Stimulated activated CD4-positive, alpha-beta T cell treated with anti-CD3 and anti-CD28 coated beads, Interleukin-1b, Interleukin-23, amount 100 ng/mL, for 48 hours (primary cell): ENCODE results near the gene NPHP4.

Source experiments
- DNase-seq: peaks from one replicate; pipeline ENCODE4 v3.0.0-alpha.2; 2020

Gene NPHP4

GRCh38 chr1:5947978-5948680, 44.1 kb downstream of the NPHP4 start:
- no peak for DNase-seq

- DNase-seq = no peak
Measured at GRCh38 chr1:5947071-5947821, 45.0 kb downstream of the NPHP4 start.

- DNase-seq = no peak
Measured at GRCh38 chr1:5945445-5945844, 46.8 kb downstream of the NPHP4 start.

GRCh38 chr1:5944843-5945167, 47.4 kb downstream of the NPHP4 start:
- DNase-seq = no peak

GRCh38 chr1:5944154-5944842, 47.9 kb downstream of the NPHP4 start:
- DNase-seq = no peak

GRCh38 chr1:5943343-5944124, 48.7 kb downstream of the NPHP4 start:
- DNase-seq = no peak

GRCh38 chr1:5941671-5942070, 50.6 kb downstream of the NPHP4 start:
- no peak for DNase-seq

GRCh38 chr1:5940723-5941407, 51.4 kb downstream of the NPHP4 start:
- DNase-seq = no peak

GRCh38 chr1:5939271-5940170, 52.7 kb downstream of the NPHP4 start:
- DNase-seq = no peak

GRCh38 chr1:5938101-5938646, 54.1 kb downstream of the NPHP4 start:
- no peak for DNase-seq

- DNase-seq = no peak
Measured at GRCh38 chr1:5937373-5937857, 54.8 kb downstream of the NPHP4 start.

- no peak for DNase-seq
Measured at GRCh38 chr1:5936621-5937372, 55.4 kb downstream of the NPHP4 start.

- no peak for DNase-seq
Measured at GRCh38 chr1:5936126-5936525, 56.1 kb downstream of the NPHP4 start.

- no peak for DNase-seq
Measured at GRCh38 chr1:5935026-5935425, 57.2 kb downstream of the NPHP4 start.

GRCh38 chr1:5934058-5934884, 58.0 kb downstream of the NPHP4 start:
- DNase-seq = no peak

GRCh38 chr1:5933676-5934057, 58.6 kb downstream of the NPHP4 start:
- no peak for DNase-seq

- no peak for DNase-seq
Measured at GRCh38 chr1:5933050-5933449, 59.2 kb downstream of the NPHP4 start.

GRCh38 chr1:5928714-5929400, 63.4 kb downstream of the NPHP4 start:
- DNase-seq = no peak
